HCT116 (cell line): ENCODE measurements around the gene PFDN5. TPM values are rescaled to one million over a fixed set of nuclear protein-coding genes. Genes with fewer than 3 reads are reported as not detected.

ENCODE experiments used
- ATAC-seq: fragments of 200-7000 bp; cut with Tn5 transposase; 2 replicates; pipeline ENCODE4 v1.9.1; 2020; ENCODE audit warnings: mild to moderate bottlenecking, moderate library complexity
- BruUV-seq: library from RNA; stranded (reverse); fragments of 400-500 nt; replicated peaks from 2 replicates; lab custom pipeline; 2021; lab: Mats Ljungman, UMichigan
- CTCF ChIA-PET: fragments of 300-600 bp; sonication (Branson Sonifier 250); formaldehyde crosslinking; loops from one replicate; lab custom pipeline; 2021; ENCODE audit warnings: antibody characterized with exemption; lab: Charles Lee
- POLR2A ChIA-PET: fragments of 300-600, 350-600 bp; sonication (Branson Sonifier 250); formaldehyde crosslinking; loops from one replicate; lab custom pipeline; 2021; ENCODE audit warnings: antibody characterized with exemption; lab: Charles Lee
- RAD21 ChIA-PET, 2 experiments: fragments of 300-600 bp; sonication (Branson Sonifier 250); formaldehyde crosslinking; loops; one replicate each; lab custom pipeline; 2023; ENCODE audit warnings: low total read pairs in 2 of 2; ENCODE audit not compliant: uncharacterized antibody in 2 of 2, unreplicated experiment in 2 of 2, low non-redundant PET in 1 of 2; lab: Charles Lee
- DNase-seq: peaks from one replicate; pipeline ENCODE4 v3.0.0-alpha.2; 2010; ENCODE audit warnings: low read depth, low spot score
- H2AFZ ChIP-seq: fragments of 200-600 bp; shearing (Covaris generic), sonication (generic); 2 replicates; pipeline ENCODE4 v1.6.1; 2017; ENCODE audit warnings: low read depth, mixed run types, mixed read lengths, antibody characterized with exemption, low read length; ENCODE audit not compliant: poor library complexity, severe bottlenecking
- H3K27ac ChIP-seq: 2 replicates; pipeline ENCODE4 v1.5.1; 2012; ENCODE audit warnings: low read depth, low read length
- H3K27me3 ChIP-seq: fragments of 200-600 bp; sonication (generic); 2 replicates; pipeline ENCODE4 v1.6.1; 2016; ENCODE audit warnings: mixed run types, low read length, mixed read lengths; ENCODE audit not compliant: insufficient read depth
- H3K36me3 ChIP-seq, 2 experiments: fragments of 200-500 bp in 1 of 2; fragments of 200-600 bp in 1 of 2; sonication (Bioruptor generic) in 1 of 2; sonication (generic) in 1 of 2; 2 replicates each; pipeline versions ENCODE4 v1.5.1 to v1.6.1; 2014 to 2016; ENCODE audit warnings: low read length in 2 of 2, inconsistent platforms in 1 of 2, mixed read lengths in 1 of 2, mixed run types in 1 of 2; ENCODE audit not compliant: insufficient read depth in 2 of 2, control insufficient read depth in 1 of 2
- H3K4me1 ChIP-seq, 2 experiments: fragments of 200-600 bp in 1 of 2; sonication (generic) in 1 of 2; 2 replicates each; pipeline versions ENCODE4 v1.5.1 to v1.6.1; 2012 to 2017; ENCODE audit warnings: low read length in 2 of 2, inconsistent platforms in 1 of 2, mild to moderate bottlenecking in 1 of 2, mixed read lengths in 1 of 2, mixed run types in 1 of 2, moderate library complexity in 1 of 2; ENCODE audit not compliant: insufficient read depth in 2 of 2, control insufficient read depth in 1 of 2
- H3K4me2 ChIP-seq: fragments of 200-600 bp; sonication (generic); 2 replicates; pipeline ENCODE4 v1.6.1; 2017; ENCODE audit warnings: mixed run types, low read length, mixed read lengths
- H3K4me3 ChIP-seq, 2 experiments: fragments of 200-600 bp in 1 of 2; sonication (generic) in 1 of 2; replicated peaks in 1 of 2; 2 replicates each; pipeline ENCODE4 v1.5.1; 2011 to 2016; ENCODE audit warnings: low read length in 2 of 2, control low read depth in 1 of 2, low read depth in 1 of 2, mild to moderate bottlenecking in 1 of 2, mixed read lengths in 1 of 2, mixed run types in 1 of 2
- H3K79me2 ChIP-seq: fragments of 200-600 bp; sonication (generic); 2 replicates; pipeline ENCODE4 v1.6.1; 2017; ENCODE audit warnings: mild to moderate bottlenecking, mixed run types, low read length, moderate library complexity, mixed read lengths; ENCODE audit not compliant: insufficient read depth
- H3K9ac ChIP-seq: fragments of 200-600 bp; sonication (generic); 2 replicates; pipeline ENCODE4 v1.6.1; 2016; ENCODE audit warnings: low read length, mixed read lengths
- H3K9me2 ChIP-seq: fragments of 200-600 bp; sonication (generic), shearing (Covaris generic); 2 replicates; pipeline ENCODE4 v1.6.1; 2017; ENCODE audit warnings: mixed run types, mild to moderate bottlenecking, moderate library complexity; ENCODE audit not compliant: insufficient read depth
- H3K9me3 ChIP-seq, 2 experiments: fragments of 200-500 bp in 1 of 2; fragments of 200-600 bp in 1 of 2; sonication (Bioruptor generic) in 1 of 2; sonication (generic) in 1 of 2; 2 replicates each; pipeline ENCODE4 v1.6.1; 2014 to 2017; ENCODE audit warnings: low read length in 2 of 2, mixed read lengths in 2 of 2, inconsistent platforms in 1 of 2, low read depth in 1 of 2, mild to moderate bottlenecking in 1 of 2, mixed run types in 1 of 2, moderate library complexity in 1 of 2; ENCODE audit not compliant: control insufficient read depth in 1 of 2, insufficient read depth in 1 of 2
- H4K20me1 ChIP-seq: fragments of 200-600 bp; sonication (generic), shearing (Covaris generic); 2 replicates; pipeline ENCODE4 v1.6.1; 2017; ENCODE audit warnings: mixed run types, mild to moderate bottlenecking, moderate library complexity; ENCODE audit not compliant: insufficient read depth
- ATF3 ChIP-seq: IDR thresholded peaks from 2 replicates; pipeline ENCODE4 v1.6.1; 2012
- CEBPB ChIP-seq: IDR thresholded peaks from 2 replicates; pipeline ENCODE4 v1.6.1; 2012; ENCODE audit warnings: low read depth
- CTCF ChIP-seq, 3 experiments: fragments of 200-600 bp in 1 of 3; sonication (generic) in 1 of 3; IDR thresholded peaks in 2 of 3; conservative IDR thresholded peaks in 1 of 3; 2 replicates each; pipeline ENCODE4 v1.5.1; 2012 to 2017; ENCODE audit warnings: low read depth in 2 of 3, low read length in 2 of 3, antibody characterized with exemption in 1 of 3, borderline replicate concordance in 1 of 3, control low read depth in 1 of 3, mild to moderate bottlenecking in 1 of 3, mixed read lengths in 1 of 3, mixed run types in 1 of 3, moderate library complexity in 1 of 3; ENCODE audit not compliant: insufficient read depth in 1 of 3
- EGR1 ChIP-seq: IDR thresholded peaks from 2 replicates; pipeline ENCODE4 v1.6.1; 2012; ENCODE audit warnings: low read depth
- ELF1 ChIP-seq: IDR thresholded peaks from 2 replicates; pipeline ENCODE4 v1.6.1; 2012; ENCODE audit warnings: low read depth, borderline replicate concordance
- EZH2 ChIP-seq: fragments of 200-600 bp; sonication (generic); IDR thresholded peaks from 2 replicates; pipeline ENCODE4 v1.6.1; 2017; ENCODE audit warnings: antibody characterized with exemption, mixed run types
- EZH2phosphoT487 ChIP-seq: fragments of 200-600 bp; IDR thresholded peaks from 2 replicates; pipeline ENCODE4 v1.6.1; 2018; ENCODE audit warnings: antibody characterized with exemption, borderline replicate concordance
- FOSL1 ChIP-seq: IDR thresholded peaks from 2 replicates; pipeline ENCODE4 v1.6.1; 2012; ENCODE audit warnings: low read depth
- MAX ChIP-seq: IDR thresholded peaks from 2 replicates; pipeline ENCODE4 v1.6.1; 2012
- POLR2A ChIP-seq: IDR thresholded peaks from 2 replicates; pipeline ENCODE4 v1.7.0; 2011; ENCODE audit warnings: borderline replicate concordance; ENCODE audit not compliant: insufficient read depth, insufficient read length; ENCODE audit errors: extremely low read depth
- POLR2AphosphoS5 ChIP-seq: IDR thresholded peaks from 2 replicates; pipeline ENCODE4 v1.6.1; 2011; ENCODE audit warnings: mild to moderate bottlenecking, low read depth, low read length, moderate library complexity
- RAD21 ChIP-seq: IDR thresholded peaks from 2 replicates; pipeline ENCODE4 v1.6.1; 2012; ENCODE audit warnings: low read depth, mild to moderate bottlenecking
- REST ChIP-seq: IDR thresholded peaks from 2 replicates; pipeline ENCODE4 v1.6.1; 2012; ENCODE audit warnings: low read depth
- SIN3A ChIP-seq: IDR thresholded peaks from 2 replicates; pipeline ENCODE4 v1.6.1; 2012; ENCODE audit warnings: low read depth
- SP1 ChIP-seq: IDR thresholded peaks from 2 replicates; pipeline ENCODE4 v1.6.1; 2012; ENCODE audit warnings: low read depth
- SRF ChIP-seq: IDR thresholded peaks from 2 replicates; pipeline ENCODE4 v1.6.1; 2012; ENCODE audit warnings: low read depth
- TCF7L2 ChIP-seq: IDR thresholded peaks from 2 replicates; pipeline ENCODE4 v1.7.0; 2011; ENCODE audit warnings: borderline replicate concordance, inconsistent platforms; ENCODE audit not compliant: insufficient read depth, insufficient read length; ENCODE audit errors: extremely low read depth
- YY1 ChIP-seq: IDR thresholded peaks from 2 replicates; pipeline ENCODE4 v1.6.1; 2011; ENCODE audit warnings: low read length, low read depth, moderate library complexity, mild to moderate bottlenecking; ENCODE audit not compliant: insufficient replicate concordance; ENCODE audit errors: extremely low read depth
- ZFX ChIP-seq: fragments of 450-650 bp; IDR thresholded peaks from 2 replicates; pipeline ENCODE4 v1.6.1; 2017
- intact Hi-C: fragments of 100-400 bp; cut with micrococcal nuclease; formaldehyde crosslinking; loops from 2 replicates; pipeline ENCODE4 v1.10.0; 2022
- total RNA-seq: library from RNA; stranded (reverse); gene quantifications from one replicate; pipeline ENCODE4 v1.2.1, GENCODE V29; 2021; ENCODE audit not compliant: unreplicated experiment

Gene PFDN5
- total RNA-seq, 1 experiment from 2014 or later: 318 TPM

- TF ChIP-seq CTCF (IDR thresholded peaks at IDR 0.05 in 2 of 3, conservative IDR thresholded peaks at IDR 0.05 in 1 of 3; ENCODE audit: borderline replicate concordance in 1 of 3, insufficient read depth in 1 of 3, low read depth in 2 of 3, low read length in 2 of 3): no peak
- TF ChIP-seq FOSL1: no peak
- TF ChIP-seq EGR1: no peak
- TF ChIP-seq CEBPB: no peak
- no peak for TF ChIP-seq ELF1
- TF ChIP-seq SP1: no peak
- no peak for TF ChIP-seq ATF3
- TF ChIP-seq MAX: no peak
- no peak; the same call in 1 of the 2 replicates for TF ChIP-seq POLR2AphosphoS5
- TF ChIP-seq EZH2: no peak
- no peak for TF ChIP-seq YY1
- no peak for TF ChIP-seq ZFX
- no peak for TF ChIP-seq SIN3A
- TF ChIP-seq, all 23 proteins: peak for 0
Observed at GRCh38 chr12:53308276-53308675, 12.9 kb downstream of the PFDN5 start (continued).

- no peak overlapping the region for H3K4me3 ChIP-seq
- peaks cover 0 to 5% of the 10 kb centered on the region in 2 experiments; a peak in 1 of 4 replicates for H3K4me1 ChIP-seq
- H3K79me2 ChIP-seq: no peaks in the 10 kb centered on the region
- BruUV-seq: no TSS peak
- H4K20me1 ChIP-seq: no peaks in the 10 kb centered on the region
- no peaks in the 10 kb centered on the region for H3K9me2 ChIP-seq
- no peaks in the 10 kb centered on the region for H3K27me3 ChIP-seq
- H3K4me2 ChIP-seq: no peak overlapping the region
- no peak overlapping the region for H3K9ac ChIP-seq
- intact Hi-C loops: no loop called here
- ChIA-PET CTCF (no interaction called here), POLR2A (no interaction called here), RAD21 (no interaction called here)
- no peak overlapping the region for H3K27ac ChIP-seq
- H2AFZ ChIP-seq: no peak overlapping the region
- no peaks in the 10 kb centered on the region for H3K9me3 ChIP-seq
- ATAC-seq (no peak), DNase-seq (no peak)
- peaks cover 20 to 26% of the 10 kb centered on the region in 2 experiments; a peak in 3 of 4 replicates for H3K36me3 ChIP-seq
- no peak for TF ChIP-seq POLR2A
- TF ChIP-seq SRF: no peak
- TF ChIP-seq POLR2AphosphoS5: no peak
- TF ChIP-seq EGR1: no peak
- no peak for TF ChIP-seq TCF7L2
- no peak for TF ChIP-seq EZH2phosphoT487
- TF ChIP-seq REST: no peak
- no peak for TF ChIP-seq ZFX
- TF ChIP-seq RAD21: no peak
- no peak for TF ChIP-seq ELF1
Observed at GRCh38 chr12:53313996-53314395, 18.7 kb downstream of the PFDN5 start.
